H9 (cell line): ENCODE results near the gene PLA2G12B. TPM values are rescaled to one million over a fixed set of nuclear protein-coding genes. Genes with fewer than 3 reads are reported as not detected.

Experiments used
- DNase-seq: peaks from one replicate; pipeline ENCODE4 v3.0.0-alpha.2; 2017
- H2AFZ ChIP-seq: one replicate; pipeline ENCODE4 v1.6.1; 2013; ENCODE audit warnings: mild to moderate bottlenecking, low read length, control low read depth, moderate library complexity
- H2AK5ac ChIP-seq: 2 replicates; pipeline ENCODE4 v1.6.1; 2013; ENCODE audit warnings: low read length, control low read depth, mixed read lengths; ENCODE audit not compliant: insufficient read length
- H2BK120ac ChIP-seq: one replicate; pipeline ENCODE4 v1.6.1; 2013; ENCODE audit warnings: low read depth, mild to moderate bottlenecking, low read length, control low read depth, inconsistent platforms; ENCODE audit not compliant: poor library complexity, severe bottlenecking
- H2BK12ac ChIP-seq: 2 replicates; pipeline ENCODE4 v1.6.1; 2013; ENCODE audit warnings: low read length, control low read depth, mixed read lengths, low read depth; ENCODE audit not compliant: insufficient read length
- H2BK15ac ChIP-seq: 2 replicates; pipeline ENCODE4 v1.6.1; 2013; ENCODE audit warnings: low read depth, low read length, control low read depth
- H2BK20ac ChIP-seq: one replicate; pipeline ENCODE4 v1.6.1; 2013; ENCODE audit warnings: low read depth, mild to moderate bottlenecking, low read length, control low read depth, inconsistent platforms; ENCODE audit not compliant: poor library complexity, severe bottlenecking
- H2BK5ac ChIP-seq: 2 replicates; pipeline ENCODE4 v1.6.1; 2013; ENCODE audit warnings: low read length, control low read depth, mixed read lengths; ENCODE audit not compliant: insufficient read length
- H3K14ac ChIP-seq: 2 replicates; pipeline ENCODE4 v1.6.1; 2013; ENCODE audit warnings: low read length, control low read depth; ENCODE audit not compliant: insufficient read depth
- H3K18ac ChIP-seq: 2 replicates; pipeline ENCODE4 v1.6.1; 2013; ENCODE audit warnings: low read depth, mild to moderate bottlenecking, mixed read lengths, low read length, control low read depth; ENCODE audit not compliant: insufficient read length
- H3K23ac ChIP-seq: 2 replicates; pipeline ENCODE4 v1.6.1; 2013; ENCODE audit warnings: low read length, control low read depth, mixed read lengths, low read depth; ENCODE audit not compliant: insufficient read length
- H3K23me2 ChIP-seq: 2 replicates; pipeline ENCODE4 v1.6.1; 2013; ENCODE audit warnings: low read depth, mild to moderate bottlenecking, mixed read lengths, low read length, control low read depth; ENCODE audit not compliant: insufficient read length, poor library complexity, severe bottlenecking
- H3K27ac ChIP-seq: 2 replicates; pipeline ENCODE4 v1.5.1; 2013; ENCODE audit warnings: low read length, control low read depth, mixed read lengths, low read depth; ENCODE audit not compliant: insufficient read length
- H3K27me3 ChIP-seq: 2 replicates; pipeline ENCODE4 v1.6.1; 2013; ENCODE audit warnings: low read length, control low read depth, inconsistent platforms; ENCODE audit not compliant: insufficient read depth
- H3K4ac ChIP-seq: 2 replicates; pipeline ENCODE4 v1.6.1; 2013; ENCODE audit warnings: low read depth, mild to moderate bottlenecking, control low read depth, inconsistent platforms, low read length, moderate library complexity
- H3K4me1 ChIP-seq: 2 replicates; pipeline ENCODE4 v1.6.1; 2013; ENCODE audit warnings: low read length, control low read depth, inconsistent platforms; ENCODE audit not compliant: insufficient read depth
- H3K4me2 ChIP-seq: 2 replicates; pipeline ENCODE4 v1.6.1; 2013; ENCODE audit warnings: low read length, control low read depth, mixed read lengths; ENCODE audit not compliant: insufficient read length, insufficient read depth
- H3K56ac ChIP-seq: 2 replicates; pipeline ENCODE4 v1.6.1; 2013; ENCODE audit warnings: low read depth, mild to moderate bottlenecking, mixed read lengths, low read length, control low read depth; ENCODE audit not compliant: insufficient read length
- H3K79me1 ChIP-seq: 2 replicates; pipeline ENCODE4 v1.6.1; 2013; ENCODE audit warnings: low read depth, mild to moderate bottlenecking, moderate library complexity, low read length, control low read depth, inconsistent platforms; ENCODE audit not compliant: insufficient read depth, poor library complexity, severe bottlenecking
- H3K79me2 ChIP-seq: 2 replicates; pipeline ENCODE4 v1.6.1; 2013; ENCODE audit warnings: low read length, control low read depth, inconsistent platforms; ENCODE audit not compliant: insufficient read depth
- H3K9ac ChIP-seq: 2 replicates; pipeline ENCODE4 v1.6.1; 2013; ENCODE audit warnings: low read length, control low read depth, mixed read lengths; ENCODE audit not compliant: insufficient read length; ENCODE audit errors: extremely low read depth
- H3K9me3 ChIP-seq: one replicate; pipeline ENCODE4 v1.6.1; 2013; ENCODE audit warnings: low read depth, low read length, inconsistent platforms; ENCODE audit not compliant: control insufficient read depth
- H3T11ph ChIP-seq: one replicate; pipeline ENCODE4 v1.6.1; 2013; ENCODE audit warnings: mild to moderate bottlenecking, low read length, control low read depth, inconsistent platforms
- H4K20me1 ChIP-seq: one replicate; pipeline ENCODE4 v1.6.1; 2013; ENCODE audit not compliant: control insufficient read depth, insufficient read length, insufficient read depth
- H4K5ac ChIP-seq: 2 replicates; pipeline ENCODE4 v1.6.1; 2013; ENCODE audit warnings: low read depth, mild to moderate bottlenecking, mixed read lengths, low read length, control low read depth; ENCODE audit not compliant: insufficient read length
- H4K8ac ChIP-seq: replicated peaks from 2 replicates; pipeline ENCODE4 v1.6.1; 2013; ENCODE audit warnings: low read length, control low read depth, mixed read lengths, low read depth; ENCODE audit not compliant: insufficient read length
- H4K91ac ChIP-seq: 2 replicates; pipeline ENCODE4 v1.6.1; 2013; ENCODE audit warnings: low read depth, mild to moderate bottlenecking, moderate library complexity, mixed read lengths, low read length, control low read depth; ENCODE audit not compliant: insufficient read length
- H3K27ac Mint-ChIP-seq, 3 experiments: 2 replicates in 2 of 3; 3 replicates in 1 of 3; pipeline ENCODE4 v1.8.0; 2020 to 2021; ENCODE audit warnings: mixed read lengths in 3 of 3, mild to moderate bottlenecking in 1 of 3, moderate library complexity in 1 of 3
- H3K27me3 Mint-ChIP-seq: 2 replicates; pipeline ENCODE4 v1.8.0; 2021; ENCODE audit warnings: low read depth, mild to moderate bottlenecking, moderate library complexity, mixed read lengths
- H3K36me3 Mint-ChIP-seq, 3 experiments: 2 replicates in 2 of 3; 3 replicates in 1 of 3; pipeline ENCODE4 v1.8.0; 2020 to 2021; ENCODE audit warnings: low read depth in 3 of 3, mixed read lengths in 3 of 3; ENCODE audit not compliant: insufficient read depth in 1 of 3
- H3K4me1 Mint-ChIP-seq, 2 experiments: 2 replicates each; pipeline ENCODE4 v1.8.0; 2020; ENCODE audit warnings: mixed read lengths in 2 of 2
- H3K4me3 Mint-ChIP-seq, 2 experiments: 2 replicates in 1 of 2; 3 replicates in 1 of 2; pipeline ENCODE4 v1.8.0; 2020 to 2021; ENCODE audit warnings: mild to moderate bottlenecking in 2 of 2, mixed read lengths in 2 of 2, moderate library complexity in 1 of 2
- H3K9me3 Mint-ChIP-seq, 2 experiments: 2 replicates in 1 of 2; 3 replicates in 1 of 2; pipeline ENCODE4 v1.8.0; 2020; ENCODE audit warnings: mild to moderate bottlenecking in 2 of 2, mixed read lengths in 2 of 2, moderate library complexity in 1 of 2
- WGBS: extraction: QIAGEN DNeasy Blood & Tissue Kit; methylation state at CpG from one replicate; pipeline ENCODE4 v1.1.7; 2013; ENCODE audit warnings: missing lambda C conversion rate, low lambda C conversion rate, mixed read lengths; ENCODE audit not compliant: insufficient read length; ENCODE audit errors: extremely low coverage; 5-methylcytosine and 5-hydroxymethylcytosine counted together
- total RNA-seq: library from RNA; stranded (reverse); gene quantifications from 2 replicates; pipeline ENCODE4 v1.2.1, GENCODE V29; 2021
- TF ChIP-seq, protein P1 (sequence below): fragments of 200-600 bp; sonication (generic); conservative IDR thresholded peaks from 3 replicates; pipeline ENCODE4 v1.8.0; 2021; ENCODE audit warnings: antibody characterized with exemption, mild to moderate bottlenecking

Gene PLA2G12B
- total RNA-seq, 1 experiment from 2014 or later: not detected

DNA sequence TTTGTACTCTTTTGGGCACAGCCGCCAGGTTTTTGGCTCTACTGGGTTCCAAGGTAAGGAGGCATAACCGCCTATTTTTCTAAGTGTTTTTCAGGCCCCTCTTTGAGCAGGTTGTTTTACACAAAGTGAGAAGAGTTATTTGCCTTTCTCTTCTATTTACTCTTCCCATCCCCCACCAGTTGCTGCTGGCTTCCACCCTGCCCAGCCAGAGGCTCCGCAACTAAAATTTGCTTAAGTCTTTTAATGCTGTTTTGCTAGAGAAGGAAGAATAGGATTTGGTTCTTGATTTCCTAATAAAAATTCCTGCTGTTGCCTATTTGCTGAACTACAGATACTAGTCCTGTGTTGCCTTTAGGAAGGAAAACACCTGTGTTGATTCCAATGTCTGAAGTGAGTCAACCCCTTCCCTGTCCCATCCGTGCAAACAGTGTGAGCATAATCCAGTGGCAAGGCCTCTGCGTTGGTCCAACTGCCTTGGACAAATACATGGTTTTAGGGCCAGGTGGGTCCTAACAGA is 1.9 kb downstream of the PLA2G12B start:
- Mint-ChIP-seq H3K27ac (peak overlapping the region; percentile 23 to 93 (median 86); a peak in 4 of 7 replicates), H3K4me1 (peaks cover 31 to 43% of the 10 kb centered on the region in 2 experiments), H3K9me3 (no peaks in the 10 kb centered on the region), H3K36me3 (no peaks in the 10 kb centered on the region), H3K4me3 (peak overlapping the region in 1 of 2 experiments; percentile 32; a peak in 1 of 5 replicates), H3K27me3 (no peaks in the 10 kb centered on the region)
- no peak overlapping the region for H3K18ac ChIP-seq
- no peaks in the 10 kb centered on the region for H3K79me1 ChIP-seq
- peak overlapping the region; percentile 63 for H2AFZ ChIP-seq
- no peaks in the 10 kb centered on the region for H3K79me2 ChIP-seq
- no peak overlapping the region for H3K4ac ChIP-seq
- H2BK120ac ChIP-seq: no peak overlapping the region
- H4K8ac ChIP-seq: no peak overlapping the region
- H3K14ac ChIP-seq: no peak overlapping the region
- H3K56ac ChIP-seq: no peak overlapping the region
- H3K9me3 ChIP-seq: no peaks in the 10 kb centered on the region
- no peak overlapping the region for H2BK15ac ChIP-seq
- no peak overlapping the region for H3K4me2 ChIP-seq
- no peak overlapping the region for H3K9ac ChIP-seq
- H3K4me1 ChIP-seq: no peaks in the 10 kb centered on the region; the same call in 1 of the 2 replicates
- no peak overlapping the region for H3T11ph ChIP-seq
- DNase-seq: no peak
- no peaks in the 10 kb centered on the region for H4K20me1 ChIP-seq
- TF ChIP-seq, protein P1, sequence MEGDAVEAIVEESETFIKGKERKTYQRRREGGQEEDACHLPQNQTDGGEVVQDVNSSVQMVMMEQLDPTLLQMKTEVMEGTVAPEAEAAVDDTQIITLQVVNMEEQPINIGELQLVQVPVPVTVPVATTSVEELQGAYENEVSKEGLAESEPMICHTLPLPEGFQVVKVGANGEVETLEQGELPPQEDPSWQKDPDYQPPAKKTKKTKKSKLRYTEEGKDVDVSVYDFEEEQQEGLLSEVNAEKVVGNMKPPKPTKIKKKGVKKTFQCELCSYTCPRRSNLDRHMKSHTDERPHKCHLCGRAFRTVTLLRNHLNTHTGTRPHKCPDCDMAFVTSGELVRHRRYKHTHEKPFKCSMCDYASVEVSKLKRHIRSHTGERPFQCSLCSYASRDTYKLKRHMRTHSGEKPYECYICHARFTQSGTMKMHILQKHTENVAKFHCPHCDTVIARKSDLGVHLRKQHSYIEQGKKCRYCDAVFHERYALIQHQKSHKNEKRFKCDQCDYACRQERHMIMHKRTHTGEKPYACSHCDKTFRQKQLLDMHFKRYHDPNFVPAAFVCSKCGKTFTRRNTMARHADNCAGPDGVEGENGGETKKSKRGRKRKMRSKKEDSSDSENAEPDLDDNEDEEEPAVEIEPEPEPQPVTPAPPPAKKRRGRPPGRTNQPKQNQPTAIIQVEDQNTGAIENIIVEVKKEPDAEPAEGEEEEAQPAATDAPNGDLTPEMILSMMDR: no peak
- no peak overlapping the region for H3K27ac ChIP-seq
- no peak overlapping the region for H2BK12ac ChIP-seq
- no CpG with 5 or more reads among the region's 5 CpGs for WGBS
- H3K23ac ChIP-seq: no peak overlapping the region
- H2BK5ac ChIP-seq: no peak overlapping the region
- H4K91ac ChIP-seq: no peak overlapping the region
- H4K5ac ChIP-seq: no peak overlapping the region
- no peaks in the 10 kb centered on the region; the same call in 1 of the 2 replicates for H3K27me3 ChIP-seq
- no peaks in the 10 kb centered on the region for H3K23me2 ChIP-seq
- H2AK5ac ChIP-seq: no peak overlapping the region
- H2BK20ac ChIP-seq: no peak overlapping the region
